GM12875 (cell line): ENCODE measurements around the gene PRMT2.

Source experiments
- H3K4me3 ChIP-seq: one replicate; pipeline ENCODE4 v1.5.1; 2011; ENCODE audit warnings: low read depth, low read length, control low read depth
- CTCF ChIP-seq: IDR thresholded peaks from 2 replicates; pipeline ENCODE4 v1.5.1; 2011; ENCODE audit warnings: low read depth, mild to moderate bottlenecking, control low read depth, inconsistent platforms, low read length, moderate library complexity, borderline replicate concordance; ENCODE audit not compliant: insufficient read depth

The PRMT2 gene

GRCh38 chr21:46617267-46618051, 18.0 kb upstream of the PRMT2 start:
- no peak for TF ChIP-seq CTCF
- no peak overlapping the region for H3K4me3 ChIP-seq

- H3K4me3 ChIP-seq, result no peak overlapping the region
- TF ChIP-seq CTCF, result no peak
Measured at GRCh38 chr21:46618738-46619379, 16.6 kb upstream of the PRMT2 start.

DNA sequence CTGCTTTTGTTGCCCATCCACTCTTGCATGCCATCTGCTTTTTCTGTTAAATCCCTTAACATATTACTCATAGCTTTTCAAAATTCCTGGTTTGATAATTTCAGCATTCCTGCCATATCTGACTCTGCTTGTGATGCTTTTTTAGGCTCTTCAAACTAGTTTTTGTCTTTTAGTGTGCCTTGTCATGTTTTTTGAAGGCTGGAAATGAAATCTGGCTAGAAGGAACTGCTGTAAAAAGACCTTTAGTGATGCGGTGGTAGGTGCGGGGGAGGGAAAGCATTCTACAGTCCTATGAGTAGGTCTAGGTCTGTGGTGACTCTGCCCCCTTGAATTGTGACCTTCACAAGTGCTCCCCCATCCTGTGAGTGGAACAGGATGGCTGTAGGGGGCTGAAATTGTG, 15.6 kb upstream of the PRMT2 start:
- no peak for TF ChIP-seq CTCF
- H3K4me3 ChIP-seq, result no peak overlapping the region

DNA sequence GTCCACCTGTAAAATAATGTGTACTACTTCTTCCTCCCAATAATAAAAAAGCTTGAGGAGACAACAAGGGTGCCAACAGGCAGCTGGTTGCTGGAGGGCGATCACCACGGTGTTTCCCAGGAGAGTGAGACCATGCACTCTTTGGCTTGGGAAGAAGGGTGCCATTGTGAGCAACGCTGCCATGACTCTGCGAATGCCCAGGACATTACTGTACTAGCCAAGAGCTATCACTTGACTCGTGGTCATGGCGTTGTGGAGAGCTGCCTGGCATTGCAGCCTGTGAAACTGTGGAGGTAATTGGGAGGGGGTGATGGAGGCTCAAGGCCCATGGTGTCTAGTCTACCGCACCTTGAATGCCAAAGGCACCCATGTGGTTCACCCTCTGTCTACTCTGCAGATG, 14.6 kb upstream of the PRMT2 start:
- H3K4me3 ChIP-seq, result no peak overlapping the region
- no peak for TF ChIP-seq CTCF

GRCh38 chr21:46621457-46622182, 13.9 kb upstream of the PRMT2 start:
- no peak overlapping the region for H3K4me3 ChIP-seq
- TF ChIP-seq CTCF, result no peak

- TF ChIP-seq CTCF, result no peak
- no peak overlapping the region for H3K4me3 ChIP-seq
Measured at GRCh38 chr21:46622226-46622625, 13.2 kb upstream of the PRMT2 start.
